Adipocyte (in vitro differentiated cells): ENCODE results near the gene FAM168A.

ENCODE experiments used
- DNase-seq: peaks from one replicate; pipeline ENCODE4 v3.0.0-alpha.2; 2015; ENCODE audit warnings: low read depth
- H3K27me3 ChIP-seq: replicated peaks from 2 replicates; pipeline ENCODE4 v1.7.0; 2013; ENCODE audit warnings: mild to moderate bottlenecking, low read length, moderate library complexity; ENCODE audit not compliant: control insufficient read depth, insufficient read depth
- H3K36me3 ChIP-seq: 2 replicates; pipeline ENCODE4 v1.7.0; 2013; ENCODE audit warnings: low read length, mild to moderate bottlenecking, moderate library complexity; ENCODE audit not compliant: control insufficient read depth, insufficient read depth, severe bottlenecking
- H3K4me1 ChIP-seq: 2 replicates; pipeline ENCODE4 v1.7.0; 2013; ENCODE audit warnings: mild to moderate bottlenecking, low read length, moderate library complexity; ENCODE audit not compliant: control insufficient read depth, insufficient read depth
- H3K4me3 ChIP-seq: 2 replicates; pipeline ENCODE4 v1.7.0; 2013; ENCODE audit warnings: mild to moderate bottlenecking, low read length, moderate library complexity
- H3K9ac ChIP-seq: 2 replicates; pipeline ENCODE4 v1.7.0; 2013; ENCODE audit warnings: mild to moderate bottlenecking, low read length, moderate library complexity
- H3K9me3 ChIP-seq: 2 replicates; pipeline ENCODE4 v1.7.0; 2013; ENCODE audit warnings: mild to moderate bottlenecking, low read length, moderate library complexity; ENCODE audit not compliant: control insufficient read depth

FAM168A gene

GRCh38 chr11:73530109-73530508 is 67.8 kb downstream of the FAM168A start:
- Histone ChIP-seq H3K9me3 (no peaks in the 10 kb centered on the region), H3K27me3 (no peaks in the 10 kb centered on the region), H3K4me3 (no peak overlapping the region), H3K4me1 (peaks cover 24% of the 10 kb centered on the region), H3K9ac (no peak overlapping the region), H3K36me3 (no peaks in the 10 kb centered on the region)
- no peak for DNase-seq

- no peak for DNase-seq
- no peaks in the 10 kb centered on the region for H3K9me3 ChIP-seq
- H3K27me3 ChIP-seq: no peaks in the 10 kb centered on the region
- no peak overlapping the region for H3K4me3 ChIP-seq
- H3K4me1 ChIP-seq: peaks cover 24% of the 10 kb centered on the region
- H3K9ac ChIP-seq: no peak overlapping the region
- H3K36me3 ChIP-seq: no peaks in the 10 kb centered on the region
Observed at GRCh38 chr11:73529204-73529530, 68.7 kb downstream of the FAM168A start.

GRCh38 chr11:73528483-73529203 is 69.3 kb downstream of the FAM168A start:
- no peak for DNase-seq
- Histone ChIP-seq H3K4me1 (peaks cover 24% of the 10 kb centered on the region), H3K27me3 (no peaks in the 10 kb centered on the region), H3K9ac (peak overlapping the region; percentile 59), H3K9me3 (no peaks in the 10 kb centered on the region), H3K4me3 (peak overlapping the region; percentile 70), H3K36me3 (no peaks in the 10 kb centered on the region)

GRCh38 chr11:73528013-73528412 is 69.9 kb downstream of the FAM168A start:
- no peaks in the 10 kb centered on the region for H3K36me3 ChIP-seq
- no peak for DNase-seq
- no peak overlapping the region for H3K9ac ChIP-seq
- H3K4me1 ChIP-seq: peaks cover 24% of the 10 kb centered on the region
- peak overlapping the region; percentile 70 for H3K4me3 ChIP-seq
- H3K27me3 ChIP-seq: no peaks in the 10 kb centered on the region
- H3K9me3 ChIP-seq: no peaks in the 10 kb centered on the region

- peaks cover 26% of the 10 kb centered on the region for H3K4me1 ChIP-seq
- no peak overlapping the region for H3K9ac ChIP-seq
Observed at GRCh38 chr11:73525611-73526010, 72.3 kb downstream of the FAM168A start.

GRCh38 chr11:73524774-73525173 is 73.1 kb downstream of the FAM168A start:
- Histone ChIP-seq H3K27me3 (no peaks in the 10 kb centered on the region), H3K36me3 (no peaks in the 10 kb centered on the region), H3K4me1 (peaks cover 26% of the 10 kb centered on the region), H3K9ac (no peak overlapping the region), H3K9me3 (no peaks in the 10 kb centered on the region), H3K4me3 (no peak overlapping the region)
- no peak for DNase-seq

More at GRCh38 chr11:73525611-73526010, 72.3 kb downstream of the FAM168A start:
- no peaks in the 10 kb centered on the region for H3K36me3 ChIP-seq
- DNase-seq: no peak
- no peaks in the 10 kb centered on the region for H3K9me3 ChIP-seq
- H3K27me3 ChIP-seq: no peaks in the 10 kb centered on the region
- H3K4me3 ChIP-seq: no peak overlapping the region

- no peak for DNase-seq
- no peak overlapping the region for H3K4me3 ChIP-seq
- H3K9ac ChIP-seq: no peak overlapping the region
- H3K36me3 ChIP-seq: no peaks in the 10 kb centered on the region
- peaks cover 9% of the 10 kb centered on the region for H3K4me1 ChIP-seq
- no peaks in the 10 kb centered on the region for H3K9me3 ChIP-seq
- H3K27me3 ChIP-seq: no peaks in the 10 kb centered on the region
Observed at GRCh38 chr11:73521621-73522020, 76.3 kb downstream of the FAM168A start.

- H3K36me3 ChIP-seq: no peaks in the 10 kb centered on the region
- peak; percentile 26 for DNase-seq
- H3K4me1 ChIP-seq: peaks cover 9% of the 10 kb centered on the region
- no peaks in the 10 kb centered on the region for H3K27me3 ChIP-seq
- no peak overlapping the region for H3K4me3 ChIP-seq
- no peaks in the 10 kb centered on the region for H3K9me3 ChIP-seq
- H3K9ac ChIP-seq: no peak overlapping the region
Observed at GRCh38 chr11:73520353-73521061, 77.4 kb downstream of the FAM168A start.

- H3K9ac ChIP-seq: no peak overlapping the region
- H3K4me3 ChIP-seq: no peak overlapping the region
- no peak for DNase-seq
- H3K4me1 ChIP-seq: peaks cover 9% of the 10 kb centered on the region
- H3K36me3 ChIP-seq: no peaks in the 10 kb centered on the region
- H3K9me3 ChIP-seq: no peaks in the 10 kb centered on the region
- no peaks in the 10 kb centered on the region for H3K27me3 ChIP-seq
Observed at GRCh38 chr11:73519266-73519665, 78.6 kb downstream of the FAM168A start.

GRCh38 chr11:73518195-73518594 is 79.7 kb downstream of the FAM168A start:
- Histone ChIP-seq H3K4me1 (peaks cover 9% of the 10 kb centered on the region), H3K9me3 (no peaks in the 10 kb centered on the region), H3K36me3 (no peaks in the 10 kb centered on the region), H3K27me3 (no peaks in the 10 kb centered on the region), H3K9ac (no peak overlapping the region), H3K4me3 (no peak overlapping the region)
- DNase-seq: no peak

- Histone ChIP-seq H3K4me1 (peaks cover 5% of the 10 kb centered on the region), H3K4me3 (no peak overlapping the region), H3K27me3 (no peaks in the 10 kb centered on the region), H3K9ac (no peak overlapping the region), H3K36me3 (no peaks in the 10 kb centered on the region), H3K9me3 (no peaks in the 10 kb centered on the region)
- no peak for DNase-seq
Observed at GRCh38 chr11:73516080-73516479, 81.8 kb downstream of the FAM168A start.
